GM21528 (cell line): ENCODE results near the gene NT5E.
"Not testable (repeated sequence)": the region's sequence is repeated elsewhere in the genome, so short reads cannot be mapped to it uniquely, and the experiment has no call there.

Experiments used
- ATAC-seq: cut with Tn5 transposase; IDR thresholded peaks from one replicate; pipeline ENCODE4 v1.9.1; 2021; ENCODE audit warnings: mild to moderate bottlenecking, moderate library complexity; ENCODE audit not compliant: unreplicated experiment, low FRiP score

The NT5E gene

GRCh38 chr6:85449818-85450759, at the start of gene NT5E:
TSS of gene NT5E (plus strand) at chr6:85450083. CDS start at chr6:85450140, 57 bp downstream.
- peak; percentile 92 for ATAC-seq

- no peak for ATAC-seq
Observed at GRCh38 chr6:85400331-85400730, 49.6 kb upstream of the NT5E start.

- ATAC-seq: no peak
Observed at GRCh38 chr6:85401186-85402021, 48.5 kb upstream of the NT5E start.

GRCh38 chr6:85402071-85402470, 47.8 kb upstream of the NT5E start:
- no peak for ATAC-seq

GRCh38 chr6:85402922-85403321, 47.0 kb upstream of the NT5E start:
- no peak for ATAC-seq

GRCh38 chr6:85403331-85404015, 46.4 kb upstream of the NT5E start:
- ATAC-seq: no peak

GRCh38 chr6:85404016-85404563, 45.8 kb upstream of the NT5E start:
- not testable (repeated sequence) for ATAC-seq

- ATAC-seq: no peak
Observed at GRCh38 chr6:85404564-85405174, 45.2 kb upstream of the NT5E start.

GRCh38 chr6:85405175-85405852, 44.6 kb upstream of the NT5E start:
- peak; percentile 59 for ATAC-seq

GRCh38 chr6:85405853-85406198, 44.1 kb upstream of the NT5E start:
- ATAC-seq: no peak

GRCh38 chr6:85406641-85407075, 43.2 kb upstream of the NT5E start:
- ATAC-seq: no peak

- ATAC-seq: no peak
Observed at GRCh38 chr6:85408039-85408438, 41.8 kb upstream of the NT5E start.

GRCh38 chr6:85412911-85413430, 36.9 kb upstream of the NT5E start:
- ATAC-seq: no peak

GRCh38 chr6:85416049-85416448, 33.8 kb upstream of the NT5E start:
- no peak for ATAC-seq

GRCh38 chr6:85416766-85417165, 33.1 kb upstream of the NT5E start:
- no peak for ATAC-seq

- ATAC-seq: no peak
Observed at GRCh38 chr6:85417336-85417735, 32.5 kb upstream of the NT5E start.

- ATAC-seq: no peak
Observed at GRCh38 chr6:85418059-85418458, 31.8 kb upstream of the NT5E start.

GRCh38 chr6:85419046-85419759, 30.7 kb upstream of the NT5E start:
- ATAC-seq: peak; percentile 66

- no peak for ATAC-seq
Observed at GRCh38 chr6:85420551-85420950, 29.3 kb upstream of the NT5E start.
